NT2/D1 (cell line): Measurements from ENCODE around the gene RNF133.

ENCODE experiments used
- SUZ12 ChIP-seq: IDR thresholded peaks from 2 replicates; pipeline ENCODE4 v1.6.1; 2011; ENCODE audit not compliant: insufficient read length, insufficient read depth; ENCODE audit errors: extremely low read depth
- ZNF274 ChIP-seq: IDR thresholded peaks from 2 replicates; pipeline ENCODE4 v1.6.1; 2011; ENCODE audit warnings: mild to moderate bottlenecking, low read depth, low read length

GRCh38 chr7:122717356-122718089 is 18.6 kb upstream of the RNF133 start:
- TF ChIP-seq ZNF274: no peak
- no peak for TF ChIP-seq SUZ12
